ENCODE data around the gene IFRD2. TPM values are rescaled to one million over a fixed set of nuclear protein-coding genes. Genes with fewer than 3 reads are reported as not detected.

Gene IFRD2
- total and polyA plus RNA-seq, 2 experiments from 2014 or later: 80.8 to 91.5 TPM

DNA sequence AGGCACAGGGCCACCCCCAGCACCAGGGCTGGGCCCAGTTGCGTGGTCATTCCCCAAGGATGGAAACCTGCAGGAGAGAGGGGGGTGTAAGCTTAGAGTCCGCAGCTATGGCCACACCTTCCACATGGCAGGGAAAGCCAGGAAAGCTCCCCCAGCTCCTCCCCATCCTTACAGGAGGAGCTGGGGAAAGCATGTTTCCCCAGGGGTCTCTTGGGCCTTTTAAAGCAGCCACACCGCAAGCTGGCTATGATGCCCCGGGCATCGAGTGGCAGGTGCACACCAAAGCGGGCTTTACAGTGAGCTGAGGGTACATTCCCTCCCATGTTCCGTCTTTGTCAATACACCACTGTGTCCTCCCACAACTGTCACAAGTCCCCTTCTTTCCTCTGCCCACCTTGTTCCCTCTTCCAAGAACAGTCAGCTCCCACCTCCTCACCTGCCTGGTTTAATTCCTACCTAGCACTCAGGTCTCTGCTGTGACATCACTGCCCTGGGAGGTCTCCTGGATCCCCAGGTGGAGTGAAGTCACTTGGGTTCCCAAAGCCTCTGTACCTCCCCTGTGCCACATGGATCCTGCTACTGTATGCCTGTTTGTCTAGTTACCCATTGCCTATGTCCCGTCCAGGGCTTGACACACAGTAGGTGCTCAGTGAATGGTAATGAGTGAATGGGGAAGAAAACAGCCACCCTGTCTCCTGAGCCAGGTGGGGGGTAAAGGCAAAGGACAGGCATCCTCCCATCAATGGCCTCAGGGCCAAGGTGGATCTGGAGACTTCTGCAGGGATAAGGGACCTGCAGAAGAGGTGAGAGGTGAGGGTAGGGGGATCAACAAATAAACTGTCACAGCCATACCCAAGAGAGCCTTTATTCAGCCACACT lies 3.6 kb upstream of the IFRD2 start:
- H4K20me1 ChIP-seq (replicated peaks; ENCODE audit: insufficient read depth): no peaks in the 10 kb centered on the region
- ATAC-seq: no peak
- Mint-ChIP-seq H3K27me3 (ENCODE audit: insufficient read depth, low read depth, poor library complexity) (peaks cover 25% of the 10 kb centered on the region), H3K36me3 (ENCODE audit: low read depth) (peaks cover 7% of the 10 kb centered on the region; the same call in 2 of the 3 replicates), H3K4me1 (peaks cover 25% of the 10 kb centered on the region), H3K4me3 (no peak overlapping the region), H3K9me3 (no peaks in the 10 kb centered on the region), H3K27ac (no peak overlapping the region)
- H3K27ac ChIP-seq (ENCODE audit: low read depth): no peak overlapping the region
- H2AFZ ChIP-seq: no peak overlapping the region
- H3K79me2 ChIP-seq (replicated peaks; ENCODE audit: insufficient read depth): peaks cover 12% of the 10 kb centered on the region
- H3F3A ChIP-seq (replicated peaks; ENCODE audit: low read depth): peaks cover 9% of the 10 kb centered on the region
- TF ChIP-seq JUNB (IDR thresholded peaks at IDR 0.05; ENCODE audit: unreplicated experiment): no peak
- TF ChIP-seq, protein P1, sequence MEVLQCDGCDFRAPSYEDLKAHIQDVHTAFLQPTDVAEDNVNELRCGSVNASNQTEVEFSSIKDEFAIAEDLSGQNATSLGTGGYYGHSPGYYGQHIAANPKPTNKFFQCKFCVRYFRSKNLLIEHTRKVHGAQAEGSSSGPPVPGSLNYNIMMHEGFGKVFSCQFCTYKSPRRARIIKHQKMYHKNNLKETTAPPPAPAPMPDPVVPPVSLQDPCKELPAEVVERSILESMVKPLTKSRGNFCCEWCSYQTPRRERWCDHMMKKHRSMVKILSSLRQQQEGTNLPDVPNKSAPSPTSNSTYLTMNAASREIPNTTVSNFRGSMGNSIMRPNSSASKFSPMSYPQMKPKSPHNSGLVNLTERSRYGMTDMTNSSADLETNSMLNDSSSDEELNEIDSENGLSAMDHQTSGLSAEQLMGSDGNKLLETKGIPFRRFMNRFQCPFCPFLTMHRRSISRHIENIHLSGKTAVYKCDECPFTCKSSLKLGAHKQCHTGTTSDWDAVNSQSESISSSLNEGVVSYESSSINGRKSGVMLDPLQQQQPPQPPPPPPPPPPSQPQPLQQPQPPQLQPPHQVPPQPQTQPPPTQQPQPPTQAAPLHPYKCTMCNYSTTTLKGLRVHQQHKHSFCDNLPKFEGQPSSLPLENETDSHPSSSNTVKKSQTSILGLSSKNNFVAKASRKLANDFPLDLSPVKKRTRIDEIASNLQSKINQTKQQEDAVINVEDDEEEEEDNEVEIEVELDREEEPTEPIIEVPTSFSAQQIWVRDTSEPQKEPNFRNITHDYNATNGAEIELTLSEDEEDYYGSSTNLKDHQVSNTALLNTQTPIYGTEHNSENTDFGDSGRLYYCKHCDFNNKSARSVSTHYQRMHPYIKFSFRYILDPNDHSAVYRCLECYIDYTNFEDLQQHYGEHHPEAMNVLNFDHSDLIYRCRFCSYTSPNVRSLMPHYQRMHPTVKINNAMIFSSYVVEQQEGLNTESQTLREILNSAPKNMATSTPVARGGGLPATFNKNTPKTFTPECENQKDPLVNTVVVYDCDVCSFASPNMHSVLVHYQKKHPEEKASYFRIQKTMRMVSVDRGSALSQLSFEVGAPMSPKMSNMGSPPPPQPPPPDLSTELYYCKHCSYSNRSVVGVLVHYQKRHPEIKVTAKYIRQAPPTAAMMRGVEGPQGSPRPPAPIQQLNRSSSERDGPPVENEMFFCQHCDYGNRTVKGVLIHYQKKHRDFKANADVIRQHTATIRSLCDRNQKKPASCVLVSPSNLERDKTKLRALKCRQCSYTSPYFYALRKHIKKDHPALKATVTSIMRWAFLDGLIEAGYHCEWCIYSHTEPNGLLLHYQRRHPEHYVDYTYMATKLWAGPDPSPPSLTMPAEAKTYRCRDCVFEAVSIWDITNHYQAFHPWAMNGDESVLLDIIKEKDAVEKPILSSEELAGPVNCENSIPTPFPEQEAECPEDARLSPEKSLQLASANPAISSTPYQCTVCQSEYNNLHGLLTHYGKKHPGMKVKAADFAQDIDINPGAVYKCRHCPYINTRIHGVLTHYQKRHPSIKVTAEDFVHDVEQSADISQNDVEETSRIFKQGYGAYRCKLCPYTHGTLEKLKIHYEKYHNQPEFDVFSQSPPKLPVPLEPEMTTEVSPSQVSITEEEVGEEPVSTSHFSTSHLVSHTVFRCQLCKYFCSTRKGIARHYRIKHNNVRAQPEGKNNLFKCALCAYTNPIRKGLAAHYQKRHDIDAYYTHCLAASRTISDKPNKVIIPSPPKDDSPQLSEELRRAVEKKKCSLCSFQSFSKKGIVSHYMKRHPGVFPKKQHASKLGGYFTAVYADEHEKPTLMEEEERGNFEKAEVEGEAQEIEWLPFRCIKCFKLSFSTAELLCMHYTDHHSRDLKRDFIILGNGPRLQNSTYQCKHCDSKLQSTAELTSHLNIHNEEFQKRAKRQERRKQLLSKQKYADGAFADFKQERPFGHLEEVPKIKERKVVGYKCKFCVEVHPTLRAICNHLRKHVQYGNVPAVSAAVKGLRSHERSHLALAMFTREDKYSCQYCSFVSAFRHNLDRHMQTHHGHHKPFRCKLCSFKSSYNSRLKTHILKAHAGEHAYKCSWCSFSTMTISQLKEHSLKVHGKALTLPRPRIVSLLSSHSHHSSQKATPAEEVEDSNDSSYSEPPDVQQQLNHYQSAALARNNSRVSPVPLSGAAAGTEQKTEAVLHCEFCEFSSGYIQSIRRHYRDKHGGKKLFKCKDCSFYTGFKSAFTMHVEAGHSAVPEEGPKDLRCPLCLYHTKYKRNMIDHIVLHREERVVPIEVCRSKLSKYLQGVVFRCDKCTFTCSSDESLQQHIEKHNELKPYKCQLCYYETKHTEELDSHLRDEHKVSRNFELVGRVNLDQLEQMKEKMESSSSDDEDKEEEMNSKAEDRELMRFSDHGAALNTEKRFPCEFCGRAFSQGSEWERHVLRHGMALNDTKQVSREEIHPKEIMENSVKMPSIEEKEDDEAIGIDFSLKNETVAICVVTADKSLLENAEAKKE (CRISPR knock-in tag; IDR thresholded peaks at IDR 0.05): no peak
- no peak for TF ChIP-seq CREB1 (CRISPR knock-in tag; IDR thresholded peaks at IDR 0.05; ENCODE audit: low read depth)
- TF ChIP-seq EZH2phosphoT487 (IDR thresholded peaks at IDR 0.05; ENCODE audit: unreplicated experiment): no peak
- TF ChIP-seq STAT1 (IDR thresholded peaks at IDR 0.05; ENCODE audit: unreplicated experiment): no peak
- no peak for TF ChIP-seq POLR2AphosphoS5 (IDR thresholded peaks at IDR 0.05; ENCODE audit: low read depth)
- TF ChIP-seq EZH2 (IDR thresholded peaks at IDR 0.05; ENCODE audit: low read depth, unreplicated experiment): no peak
- TF ChIP-seq, protein P2, sequence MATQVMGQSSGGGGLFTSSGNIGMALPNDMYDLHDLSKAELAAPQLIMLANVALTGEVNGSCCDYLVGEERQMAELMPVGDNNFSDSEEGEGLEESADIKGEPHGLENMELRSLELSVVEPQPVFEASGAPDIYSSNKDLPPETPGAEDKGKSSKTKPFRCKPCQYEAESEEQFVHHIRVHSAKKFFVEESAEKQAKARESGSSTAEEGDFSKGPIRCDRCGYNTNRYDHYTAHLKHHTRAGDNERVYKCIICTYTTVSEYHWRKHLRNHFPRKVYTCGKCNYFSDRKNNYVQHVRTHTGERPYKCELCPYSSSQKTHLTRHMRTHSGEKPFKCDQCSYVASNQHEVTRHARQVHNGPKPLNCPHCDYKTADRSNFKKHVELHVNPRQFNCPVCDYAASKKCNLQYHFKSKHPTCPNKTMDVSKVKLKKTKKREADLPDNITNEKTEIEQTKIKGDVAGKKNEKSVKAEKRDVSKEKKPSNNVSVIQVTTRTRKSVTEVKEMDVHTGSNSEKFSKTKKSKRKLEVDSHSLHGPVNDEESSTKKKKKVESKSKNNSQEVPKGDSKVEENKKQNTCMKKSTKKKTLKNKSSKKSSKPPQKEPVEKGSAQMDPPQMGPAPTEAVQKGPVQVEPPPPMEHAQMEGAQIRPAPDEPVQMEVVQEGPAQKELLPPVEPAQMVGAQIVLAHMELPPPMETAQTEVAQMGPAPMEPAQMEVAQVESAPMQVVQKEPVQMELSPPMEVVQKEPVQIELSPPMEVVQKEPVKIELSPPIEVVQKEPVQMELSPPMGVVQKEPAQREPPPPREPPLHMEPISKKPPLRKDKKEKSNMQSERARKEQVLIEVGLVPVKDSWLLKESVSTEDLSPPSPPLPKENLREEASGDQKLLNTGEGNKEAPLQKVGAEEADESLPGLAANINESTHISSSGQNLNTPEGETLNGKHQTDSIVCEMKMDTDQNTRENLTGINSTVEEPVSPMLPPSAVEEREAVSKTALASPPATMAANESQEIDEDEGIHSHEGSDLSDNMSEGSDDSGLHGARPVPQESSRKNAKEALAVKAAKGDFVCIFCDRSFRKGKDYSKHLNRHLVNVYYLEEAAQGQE (IDR thresholded peaks at IDR 0.05; ENCODE audit: unreplicated experiment): no peak
- TF ChIP-seq ZNF114 (CRISPR knock-in tag; IDR thresholded peaks at IDR 0.05): no peak
- TF ChIP-seq, protein P3, sequence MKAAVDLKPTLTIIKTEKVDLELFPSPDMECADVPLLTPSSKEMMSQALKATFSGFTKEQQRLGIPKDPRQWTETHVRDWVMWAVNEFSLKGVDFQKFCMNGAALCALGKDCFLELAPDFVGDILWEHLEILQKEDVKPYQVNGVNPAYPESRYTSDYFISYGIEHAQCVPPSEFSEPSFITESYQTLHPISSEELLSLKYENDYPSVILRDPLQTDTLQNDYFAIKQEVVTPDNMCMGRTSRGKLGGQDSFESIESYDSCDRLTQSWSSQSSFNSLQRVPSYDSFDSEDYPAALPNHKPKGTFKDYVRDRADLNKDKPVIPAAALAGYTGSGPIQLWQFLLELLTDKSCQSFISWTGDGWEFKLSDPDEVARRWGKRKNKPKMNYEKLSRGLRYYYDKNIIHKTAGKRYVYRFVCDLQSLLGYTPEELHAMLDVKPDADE (IDR thresholded peaks at IDR 0.05): no peak
- TF ChIP-seq ZNF331 (CRISPR knock-in tag; IDR thresholded peaks at IDR 0.05; ENCODE audit: low read depth): no peak
- TF ChIP-seq, protein P4, sequence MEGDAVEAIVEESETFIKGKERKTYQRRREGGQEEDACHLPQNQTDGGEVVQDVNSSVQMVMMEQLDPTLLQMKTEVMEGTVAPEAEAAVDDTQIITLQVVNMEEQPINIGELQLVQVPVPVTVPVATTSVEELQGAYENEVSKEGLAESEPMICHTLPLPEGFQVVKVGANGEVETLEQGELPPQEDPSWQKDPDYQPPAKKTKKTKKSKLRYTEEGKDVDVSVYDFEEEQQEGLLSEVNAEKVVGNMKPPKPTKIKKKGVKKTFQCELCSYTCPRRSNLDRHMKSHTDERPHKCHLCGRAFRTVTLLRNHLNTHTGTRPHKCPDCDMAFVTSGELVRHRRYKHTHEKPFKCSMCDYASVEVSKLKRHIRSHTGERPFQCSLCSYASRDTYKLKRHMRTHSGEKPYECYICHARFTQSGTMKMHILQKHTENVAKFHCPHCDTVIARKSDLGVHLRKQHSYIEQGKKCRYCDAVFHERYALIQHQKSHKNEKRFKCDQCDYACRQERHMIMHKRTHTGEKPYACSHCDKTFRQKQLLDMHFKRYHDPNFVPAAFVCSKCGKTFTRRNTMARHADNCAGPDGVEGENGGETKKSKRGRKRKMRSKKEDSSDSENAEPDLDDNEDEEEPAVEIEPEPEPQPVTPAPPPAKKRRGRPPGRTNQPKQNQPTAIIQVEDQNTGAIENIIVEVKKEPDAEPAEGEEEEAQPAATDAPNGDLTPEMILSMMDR (conservative IDR thresholded peaks at IDR 0.05; ENCODE audit: low read depth in 2 of 2): no peak
- no peak for TF ChIP-seq NANOG (IDR thresholded peaks at IDR 0.05; ENCODE audit: borderline replicate concordance)
- peaks cover 20% of the 10 kb centered on the region for H3K4me1 ChIP-seq (ENCODE audit: insufficient read depth)
- no peak overlapping the region for H3K4me2 ChIP-seq
- no peaks in the 10 kb centered on the region for H3K27me3 ChIP-seq (ENCODE audit: insufficient read depth)
- H3K4me3 ChIP-seq: no peak overlapping the region
- no peaks in the 10 kb centered on the region for H3K9me2 ChIP-seq (ENCODE audit: insufficient read depth)
- DNase-seq (ENCODE audit: low spot score): no peak
- no peaks in the 10 kb centered on the region for H3K36me3 ChIP-seq (ENCODE audit: insufficient read depth)

All from GM23338 (cell line).